BLaER1 treated with 17β-estradiol and CSF1 and Interleukin-3, amounts not matched to agents 10 nM and 100 nM (cell line): ENCODE results near the gene FAM20B.

Experiments
- H3K27ac ChIP-seq, 11 experiments: shearing (Covaris generic); formaldehyde crosslinking; 2 replicates each; pipeline ENCODE4 v1.8.1; 2022
- H3K27me3 ChIP-seq, 11 experiments: shearing (Covaris generic); formaldehyde crosslinking; 2 replicates each; pipeline ENCODE4 v1.8.1; 2022
- H3K36me3 ChIP-seq, 11 experiments: shearing (Covaris generic); formaldehyde crosslinking; 2 replicates each; pipeline ENCODE4 v1.8.1; 2022
- H3K4me1 ChIP-seq, 10 experiments: shearing (Covaris generic); formaldehyde crosslinking; 2 replicates each; pipeline ENCODE4 v1.8.1; 2022
- H3K4me2 ChIP-seq, 11 experiments: shearing (Covaris generic); formaldehyde crosslinking; 2 replicates each; pipeline ENCODE4 v1.8.1; 2022
- H3K4me3 ChIP-seq, 10 experiments: shearing (Covaris generic); formaldehyde crosslinking; 2 replicates each; pipeline ENCODE4 v1.8.1; 2022
- H3K9ac ChIP-seq, 11 experiments: shearing (Covaris generic); formaldehyde crosslinking; 2 replicates each; pipeline ENCODE4 v1.8.1; 2022
- H3K9me3 ChIP-seq, 11 experiments: shearing (Covaris generic); formaldehyde crosslinking; replicated peaks in 1 of 11; 2 replicates each; pipeline ENCODE4 v1.8.1; 2022
- H4K20me1 ChIP-seq, 11 experiments: shearing (Covaris generic); formaldehyde crosslinking; 2 replicates each; pipeline ENCODE4 v1.8.1; 2022
- Cebpa-rat ChIP-seq, 11 experiments: shearing (Covaris generic); IDR thresholded peaks; 2 replicates each; pipeline ENCODE4 v1.8.1; 2022

Gene FAM20B

GRCh38 chr1:179002552-179003345 is 22.9 kb upstream of the FAM20B start:
- H3K27ac ChIP-seq: no peak overlapping the region
- H3K36me3 ChIP-seq: no peaks in the 10 kb centered on the region
- no peaks in the 10 kb centered on the region for H3K9me3 ChIP-seq
- H3K4me1 ChIP-seq: peaks cover 0 to 6% (median 4%) of the 10 kb centered on the region in 10 experiments; a peak in 5 of 20 replicates
- no peaks in the 10 kb centered on the region for H3K27me3 ChIP-seq
- H3K4me3 ChIP-seq: no peak overlapping the region
- H3K9ac ChIP-seq: 0 out of 22 replicates have a peak overlapping the region, but pooled peaks of 1 of the 11 experiments have one; percentile 1
- peak overlapping the region in 1 of 11 experiments; percentile 55; a peak in 3 of 22 replicates for H3K4me2 ChIP-seq
- H4K20me1 ChIP-seq: no peaks in the 10 kb centered on the region
- TF ChIP-seq Cebpa-rat (IDR thresholded peaks at IDR 0.05): no peak

GRCh38 chr1:179003512-179004066 is 22.1 kb upstream of the FAM20B start:
- no peak overlapping the region for H3K9ac ChIP-seq
- no peak for TF ChIP-seq Cebpa-rat (IDR thresholded peaks at IDR 0.05)
- H3K27ac ChIP-seq: no peak overlapping the region
- no peak overlapping the region for H3K4me3 ChIP-seq
- H3K36me3 ChIP-seq: no peaks in the 10 kb centered on the region
- H3K4me1 ChIP-seq: peaks cover 0 to 6% (median 4%) of the 10 kb centered on the region in 10 experiments; a peak in 5 of 20 replicates
- no peaks in the 10 kb centered on the region for H3K27me3 ChIP-seq
- no peaks in the 10 kb centered on the region for H4K20me1 ChIP-seq
- H3K4me2 ChIP-seq: 0 out of 22 replicates have a peak overlapping the region, but pooled peaks of 2 of the 11 experiments have one; percentile 11 to 18
- H3K9me3 ChIP-seq: no peaks in the 10 kb centered on the region

GRCh38 chr1:179007233-179007632 is 18.5 kb upstream of the FAM20B start:
- TF ChIP-seq Cebpa-rat (IDR thresholded peaks at IDR 0.05): no peak

GRCh38 chr1:179010671-179011070 is 15.0 kb upstream of the FAM20B start:
- Histone ChIP-seq H3K4me1 (peaks cover 0 to 4% (median 0%) of the 10 kb centered on the region in 10 experiments; a peak in 4 of 20 replicates), H3K27ac (no peak overlapping the region), H3K4me2 (no peak overlapping the region), H3K36me3 (no peaks in the 10 kb centered on the region), H3K27me3 (no peaks in the 10 kb centered on the region), H3K9me3 (no peaks in the 10 kb centered on the region), H3K9ac (no peak overlapping the region), H4K20me1 (no peaks in the 10 kb centered on the region), H3K4me3 (no peak overlapping the region)
- no peak for TF ChIP-seq Cebpa-rat (IDR thresholded peaks at IDR 0.05)

More at GRCh38 chr1:179007233-179007632, 18.5 kb upstream of the FAM20B start:
- no peak overlapping the region for H3K9ac ChIP-seq
- H3K27me3 ChIP-seq: no peaks in the 10 kb centered on the region
- H3K4me2 ChIP-seq: no peak overlapping the region
- H3K9me3 ChIP-seq: no peaks in the 10 kb centered on the region
- no peaks in the 10 kb centered on the region for H3K36me3 ChIP-seq
- H3K4me3 ChIP-seq: no peak overlapping the region
- no peaks in the 10 kb centered on the region for H4K20me1 ChIP-seq
- no peak overlapping the region for H3K27ac ChIP-seq
- H3K4me1 ChIP-seq: peaks cover 0 to 6% (median 4%) of the 10 kb centered on the region in 10 experiments; a peak in 5 of 20 replicates

- H3K27ac ChIP-seq: no peak overlapping the region
- peaks cover 9 to 18% (median 10%) of the 10 kb centered on the region in 10 experiments for H3K4me1 ChIP-seq
- no peaks in the 10 kb centered on the region for H3K27me3 ChIP-seq
- no peak overlapping the region for H3K4me3 ChIP-seq
- H3K36me3 ChIP-seq: no peaks in the 10 kb centered on the region
- H3K9ac ChIP-seq: no peak overlapping the region
- TF ChIP-seq Cebpa-rat (IDR thresholded peaks at IDR 0.05): no peak
- no peak overlapping the region for H3K4me2 ChIP-seq
- no peaks in the 10 kb centered on the region for H4K20me1 ChIP-seq
- no peaks in the 10 kb centered on the region for H3K9me3 ChIP-seq
These were observed 13.7 kb upstream of the FAM20B start for GRCh38 chr1:179012038-179012437.

GRCh38 chr1:179014123-179014522 is 11.6 kb upstream of the FAM20B start:
- no peak for TF ChIP-seq Cebpa-rat (IDR thresholded peaks at IDR 0.05)
- Histone ChIP-seq H3K36me3 (no peaks in the 10 kb centered on the region), H3K4me3 (no peak overlapping the region), H3K27me3 (peaks cover 0 to 5% (median 0%) of the 10 kb centered on the region in 11 experiments; a peak in 3 of 22 replicates), H3K9ac (no peak overlapping the region), H3K4me1 (peaks cover 12 to 31% (median 15%) of the 10 kb centered on the region in 10 experiments), H3K27ac (no peak overlapping the region), H3K9me3 (no peaks in the 10 kb centered on the region), H4K20me1 (no peaks in the 10 kb centered on the region), H3K4me2 (no peak overlapping the region)

GRCh38 chr1:179015396-179015795 is 10.3 kb upstream of the FAM20B start:
- Histone ChIP-seq H4K20me1 (no peaks in the 10 kb centered on the region), H3K9ac (no peak overlapping the region), H3K4me1 (peaks cover 12 to 31% (median 15%) of the 10 kb centered on the region in 10 experiments), H3K4me2 (0 out of 22 replicates have a peak overlapping the region, but pooled peaks of 1 of the 11 experiments have one; percentile 84), H3K36me3 (no peaks in the 10 kb centered on the region), H3K27ac (no peak overlapping the region), H3K27me3 (peaks cover 0 to 8% (median 0%) of the 10 kb centered on the region in 11 experiments; a peak in 4 of 22 replicates), H3K9me3 (no peaks in the 10 kb centered on the region), H3K4me3 (no peak overlapping the region)
- no peak for TF ChIP-seq Cebpa-rat (IDR thresholded peaks at IDR 0.05)

- Histone ChIP-seq H3K4me1 (peaks cover 12 to 32% (median 15%) of the 10 kb centered on the region in 10 experiments), H4K20me1 (no peaks in the 10 kb centered on the region), H3K9ac (peak overlapping the region in 3 of 11 experiments; percentile 23 to 57 (median 52); a peak in 5 of 22 replicates), H3K9me3 (no peaks in the 10 kb centered on the region), H3K27me3 (peaks cover 0 to 8% (median 0%) of the 10 kb centered on the region in 11 experiments; a peak in 4 of 22 replicates), H3K36me3 (no peaks in the 10 kb centered on the region), H3K4me3 (peak overlapping the region in 2 of 10 experiments; percentile 15 to 16; a peak in 3 of 20 replicates), H3K4me2 (peak overlapping the region; percentile 32 to 85 (median 61)), H3K27ac (peak overlapping the region in 5 of 11 experiments; percentile 11 to 71 (median 52); a peak in 9 of 22 replicates)
- TF ChIP-seq Cebpa-rat (IDR thresholded peaks at IDR 0.05): no peak
These were observed 8.8 kb upstream of the FAM20B start for GRCh38 chr1:179016706-179017382.
